NCI-H82 treated with DMSO at 0.1 percent for 48 hours (cell line): ENCODE data around the gene RANBP1.

Experiments used
- DNase-seq: peaks from one replicate; lab custom pipeline; 2025; ENCODE audit not compliant: unreplicated experiment; lab: John Stamatoyannopoulos, UW

RANBP1 gene

DNA sequence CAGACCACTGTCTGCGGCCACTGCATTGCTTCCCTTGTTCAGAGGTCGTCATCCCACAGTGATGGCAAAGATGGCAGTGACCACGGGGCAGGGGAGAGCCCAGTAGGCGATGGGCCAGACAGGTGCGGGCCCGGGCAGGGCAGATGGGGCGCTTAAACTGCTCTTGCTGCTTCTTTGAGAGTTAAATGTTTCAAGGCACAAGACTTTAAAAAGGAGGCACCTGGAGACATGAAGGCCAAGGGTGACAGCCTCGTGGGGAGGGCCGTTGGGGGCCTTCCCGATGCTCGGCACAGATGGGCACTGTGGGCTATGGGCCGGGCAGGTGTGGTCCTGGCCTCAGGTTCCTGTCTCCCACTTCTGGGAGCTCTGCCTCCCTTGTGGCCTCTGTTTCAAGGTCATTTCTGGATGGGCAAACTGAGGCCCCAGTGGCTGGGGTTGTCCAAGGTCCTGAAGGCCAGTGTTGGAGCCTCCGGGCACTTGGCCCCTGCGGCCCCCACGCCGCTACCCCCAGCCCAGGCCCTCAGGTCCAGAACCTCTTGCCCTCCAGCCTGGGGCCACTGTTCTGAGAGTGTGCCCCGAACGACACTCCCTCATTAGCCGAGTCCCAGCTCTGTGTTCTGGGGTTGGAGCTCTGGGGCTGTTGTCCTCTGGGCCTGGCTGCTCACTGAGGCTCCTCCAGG lies 51.9 kb downstream of the RANBP1 start:
- no peak for DNase-seq

DNA sequence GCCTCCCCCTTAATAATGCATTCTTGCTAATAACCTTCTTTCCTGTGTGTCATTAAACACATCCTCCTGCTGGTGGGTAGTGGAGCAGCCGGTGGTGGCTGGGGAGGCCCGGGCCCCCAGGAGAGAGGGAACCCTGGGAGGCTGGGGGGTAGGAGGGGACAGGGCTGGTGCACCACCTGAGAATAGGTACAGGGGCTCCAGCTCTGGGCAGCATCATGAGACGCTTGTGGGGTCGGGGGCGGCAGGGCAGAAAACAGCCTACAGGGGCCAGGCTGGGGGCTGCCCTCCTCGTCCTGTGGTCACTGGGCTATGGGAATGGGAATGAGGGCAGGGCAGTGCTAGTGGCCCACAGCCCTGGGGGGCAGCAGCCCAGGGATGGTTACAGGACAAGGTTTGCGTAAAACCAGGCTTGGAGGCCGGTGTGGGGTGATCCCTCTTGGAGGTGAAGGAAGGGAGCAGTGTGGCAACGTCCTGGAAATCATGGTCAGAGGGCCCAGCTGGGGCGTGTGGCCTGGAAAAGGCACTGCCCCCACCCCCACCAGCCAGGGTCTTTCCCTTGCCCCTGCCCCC lies 53.4 kb downstream of the RANBP1 start:
- no peak for DNase-seq

DNA sequence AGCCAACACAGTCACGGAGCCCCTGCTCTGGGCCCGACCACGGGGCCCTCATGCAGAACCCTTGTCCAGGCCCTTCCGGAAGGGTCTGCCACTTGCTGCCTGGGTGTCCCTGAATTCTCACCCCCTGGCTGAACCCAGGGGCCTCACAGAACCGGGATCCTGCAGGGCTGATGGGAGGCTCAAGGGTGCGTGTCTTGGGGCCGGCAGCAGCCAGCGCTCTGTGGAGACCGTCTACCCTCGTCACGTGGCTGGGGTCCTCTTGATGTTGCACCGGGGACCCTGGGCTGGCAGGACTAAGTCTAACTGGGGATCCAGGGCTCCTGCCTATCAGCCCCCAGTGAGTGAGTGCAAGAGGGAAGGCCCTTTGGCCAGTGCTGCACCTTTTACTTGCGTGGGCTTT lies 54.3 kb downstream of the RANBP1 start:
- DNase-seq: no peak

DNA sequence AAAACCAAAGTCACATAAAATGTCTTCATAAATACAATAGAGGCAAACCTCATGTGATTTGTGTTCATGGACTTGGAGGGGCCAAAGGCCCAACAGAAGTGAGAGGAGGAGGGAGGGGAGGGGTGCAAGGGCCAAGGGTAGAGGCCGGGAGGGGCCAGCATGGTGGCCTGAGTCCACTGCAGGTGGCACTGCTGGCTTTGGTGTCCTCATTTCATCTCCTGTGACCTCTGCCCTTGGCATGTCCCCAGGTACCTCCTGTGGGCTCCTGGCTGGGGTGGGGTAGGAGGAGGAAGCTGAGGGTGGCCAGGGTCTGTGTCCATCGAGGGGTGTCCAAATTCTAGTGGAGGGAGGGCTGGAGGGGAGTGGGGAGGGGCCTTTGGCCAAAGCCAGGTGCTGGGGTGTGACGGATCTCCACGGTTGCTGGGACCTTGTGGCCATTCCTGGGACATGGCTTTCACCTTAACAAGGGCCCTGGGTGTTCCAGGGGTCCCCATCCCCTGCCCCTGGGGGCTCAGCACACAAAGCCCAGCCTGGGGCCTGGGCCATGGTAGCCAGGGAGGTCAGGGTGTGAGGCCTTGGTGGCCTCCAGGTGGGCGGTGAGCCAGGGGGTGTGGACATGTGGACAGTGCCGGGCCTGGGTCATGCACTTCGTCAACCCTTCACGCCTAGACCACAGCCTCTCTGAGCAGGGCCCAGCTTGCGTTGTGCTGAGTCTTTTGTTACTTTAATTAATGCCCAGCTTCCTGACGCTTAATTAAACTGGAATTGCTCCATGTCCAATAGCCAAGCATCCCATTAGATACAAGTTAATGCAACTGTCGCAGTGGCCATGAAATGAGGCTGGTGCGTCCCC lies 55.6 kb downstream of the RANBP1 start:
- no peak for DNase-seq

DNA sequence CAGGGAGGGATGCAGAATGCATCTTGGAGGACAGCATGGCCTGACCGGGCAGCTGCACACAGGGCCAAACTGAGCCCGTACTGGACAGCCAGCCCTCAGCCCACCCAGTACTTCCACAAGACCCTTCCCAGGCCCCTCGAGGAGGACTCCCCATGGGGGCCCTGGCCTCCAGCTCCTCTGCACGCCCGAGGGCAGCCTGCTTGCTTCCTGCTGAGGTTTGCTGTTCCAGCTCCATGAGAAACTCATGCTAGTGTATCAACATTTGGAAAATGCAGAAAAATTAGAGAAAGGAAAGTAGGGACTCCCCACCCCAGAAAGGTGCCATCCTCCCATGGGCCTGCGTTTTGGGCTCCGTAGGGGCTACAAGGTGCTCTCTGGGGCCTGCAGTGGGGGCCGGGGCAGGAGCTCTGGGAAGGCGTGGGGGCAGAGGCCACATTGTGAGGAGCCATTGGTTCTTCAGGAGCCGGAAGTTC lies 56.3 kb downstream of the RANBP1 start:
- DNase-seq: no peak

DNA sequence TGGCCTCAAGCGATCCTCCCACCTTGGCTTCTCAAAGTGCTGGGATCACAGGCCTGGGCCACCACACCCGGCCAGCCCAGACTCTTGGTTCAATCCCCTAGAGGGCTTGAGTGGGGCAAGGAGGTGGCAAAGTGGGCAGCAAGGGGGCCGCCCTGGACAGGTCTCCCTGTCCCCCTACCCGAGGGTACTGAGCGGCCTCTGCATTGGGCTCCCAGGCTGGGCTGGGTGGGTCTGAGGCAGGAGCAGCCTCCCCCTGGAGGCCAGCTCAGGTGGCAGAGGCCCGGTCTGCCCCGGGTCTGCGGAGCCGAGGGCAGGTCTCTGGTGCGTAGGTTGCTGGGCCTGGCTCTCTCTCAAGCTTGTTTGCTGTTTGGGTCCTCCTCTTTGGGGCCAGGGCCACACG lies 57.3 kb downstream of the RANBP1 start:
- no peak for DNase-seq

DNA sequence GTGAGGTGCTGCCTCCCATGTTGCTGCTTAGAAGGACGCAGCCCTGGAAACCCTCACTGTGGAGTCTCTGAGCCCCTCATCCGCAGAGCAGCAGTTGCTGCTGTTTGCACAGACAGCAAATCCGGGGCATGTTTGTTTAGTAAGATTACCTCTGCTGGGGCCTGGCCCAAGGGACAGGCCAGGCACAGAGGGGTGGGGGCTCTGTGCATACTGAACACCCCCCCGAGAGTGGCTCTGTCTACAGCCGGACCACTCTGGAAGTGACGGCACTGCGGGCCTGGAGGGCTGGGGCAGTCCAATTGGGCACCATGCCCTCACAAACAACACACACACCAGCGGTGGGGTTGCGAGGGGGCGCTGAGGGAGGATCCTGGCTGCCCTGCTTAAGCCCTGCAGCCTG lies 57.9 kb downstream of the RANBP1 start:
- DNase-seq: no peak

DNA sequence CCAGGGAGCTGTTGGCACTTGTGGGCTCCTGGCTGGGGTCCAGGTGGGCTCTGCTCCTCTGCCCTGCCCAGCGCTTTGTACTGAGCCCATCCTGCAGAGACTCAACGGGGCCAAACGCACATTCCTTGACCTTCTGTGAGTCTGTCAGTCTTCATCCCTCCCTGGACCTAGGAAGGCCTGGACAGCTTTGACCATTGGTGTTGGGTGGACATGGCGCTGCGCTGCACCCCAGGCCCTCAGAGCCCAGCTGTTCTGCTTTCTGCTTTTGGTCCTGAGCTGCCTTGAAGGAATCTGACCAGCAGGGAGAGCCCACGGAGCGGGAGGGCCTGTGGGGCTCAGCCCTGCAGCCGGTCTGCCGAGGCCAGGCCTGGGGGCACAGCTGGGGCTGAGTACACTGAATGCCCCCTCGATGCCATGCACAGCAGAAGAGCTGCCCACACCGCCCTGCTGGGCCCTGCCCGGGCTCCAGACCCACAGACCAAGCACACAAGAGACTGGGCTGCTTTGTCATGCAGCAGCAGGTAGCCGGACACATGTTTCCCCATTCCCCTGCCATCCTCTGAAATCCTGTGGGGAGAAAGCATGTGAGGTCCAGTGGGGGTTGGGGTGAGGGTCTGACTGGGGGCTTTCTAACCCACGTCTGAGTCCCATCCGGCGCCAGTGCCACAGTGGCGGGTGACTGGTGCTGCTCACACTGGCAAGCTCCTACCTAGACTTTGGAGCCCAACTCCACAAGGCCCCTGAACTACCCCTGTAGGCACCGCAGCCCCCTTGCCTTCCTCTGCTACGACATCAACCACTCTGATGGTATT lies 59.1 kb downstream of the RANBP1 start:
- no peak for DNase-seq

DNA sequence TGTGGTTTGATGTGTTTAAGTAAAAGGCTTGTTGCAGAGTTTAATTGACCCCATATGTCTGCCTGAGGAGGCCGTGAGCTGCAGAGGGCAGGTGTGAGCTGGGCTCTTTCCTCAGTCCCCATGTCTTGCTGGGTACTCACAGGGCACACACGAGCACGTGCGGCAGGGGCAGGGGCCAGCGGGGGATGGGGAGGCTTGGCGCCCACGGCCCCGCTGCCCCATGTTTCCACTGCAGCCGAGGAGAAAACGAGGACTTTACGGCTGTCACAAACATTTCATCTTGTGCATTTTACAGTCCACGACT lies 59.6 kb downstream of the RANBP1 start:
- no peak for DNase-seq

DNA sequence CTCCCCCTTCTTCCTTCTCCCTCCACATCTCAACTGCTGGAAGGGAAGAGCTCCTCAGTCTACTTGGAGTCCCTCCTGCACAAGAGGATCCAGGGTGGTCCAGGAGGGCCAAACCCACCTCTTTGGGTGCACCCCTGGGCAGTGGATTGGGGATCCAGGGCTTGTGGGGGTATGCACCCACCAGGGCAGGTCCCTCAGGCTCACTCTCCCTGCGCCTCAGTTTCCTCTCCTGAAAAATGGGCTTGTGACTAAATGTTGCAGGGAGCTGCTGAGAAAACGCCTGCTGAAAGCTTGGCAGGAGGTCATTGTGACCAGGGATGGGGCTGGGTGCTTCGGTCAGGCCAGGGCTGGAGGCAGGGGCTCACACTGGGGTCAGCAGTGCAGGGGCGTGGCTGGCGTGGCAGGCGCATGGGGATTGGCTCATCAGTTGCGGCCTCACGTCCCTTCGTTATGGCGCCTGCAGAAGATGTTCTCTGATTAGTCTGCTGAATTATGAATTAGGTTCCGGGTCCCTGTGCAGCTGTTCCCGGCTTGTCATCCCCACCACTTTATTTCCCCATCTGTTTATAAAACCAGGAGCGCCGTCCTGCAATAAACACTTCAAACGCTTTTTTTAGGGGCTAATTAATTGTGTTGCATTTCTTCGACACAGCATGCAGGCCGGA lies 60.6 kb downstream of the RANBP1 start:
- no peak for DNase-seq
